Heart left ventricle (tissue), 16 donors: ENCODE measurements around the gene CPNE7. TPM values are rescaled to one million over a fixed set of nuclear protein-coding genes. Genes with fewer than 3 reads are reported as not detected.

ENCODE experiments used
- ATAC-seq, 4 donors: fragments of 200-7000 bp; cut with Tn5 transposase; one replicate each; pipeline ENCODE4 v1.9.1; 2020 to 2022; ENCODE audit warnings: moderate library complexity in 4 of 4, mild to moderate bottlenecking in 3 of 4, moderate number of reproducible peaks in 1 of 4
- DNase-seq, 5 donors: peaks; one replicate each; pipeline ENCODE4 v3.0.0-alpha.2; 2020
- H3K27ac ChIP-seq, 12 donors: fragments of 200-600 bp; sonication (generic) in 4 of 12; one replicate each; pipeline versions ENCODE4 v1.5.0 to v1.8.0; 2016 to 2022; ENCODE audit warnings: mild to moderate bottlenecking in 2 of 12
- H3K27me3 ChIP-seq, 9 donors: fragments of 200-600 bp; sonication (generic) in 2 of 9; one replicate each; pipeline versions ENCODE4 v1.5.1 to v1.8.0; 2016 to 2022; ENCODE audit warnings: mild to moderate bottlenecking in 3 of 9
- H3K36me3 ChIP-seq, 9 donors: fragments of 200-600 bp; sonication (generic) in 2 of 9; one replicate each; pipeline versions ENCODE4 v1.5.0 to v1.8.0; 2018 to 2022; ENCODE audit warnings: mild to moderate bottlenecking in 2 of 9
- H3K4me1 ChIP-seq, 12 donors: fragments of 200-600 bp; sonication (generic) in 4 of 12; one replicate each; pipeline versions ENCODE4 v1.5.0 to v1.8.0; 2016 to 2022; ENCODE audit warnings: mild to moderate bottlenecking in 3 of 12
- H3K4me3 ChIP-seq, 12 donors: fragments of 200-600 bp; sonication (generic) in 4 of 12; one replicate each; pipeline versions ENCODE4 v1.5.0 to v1.8.0; 2017 to 2022; ENCODE audit warnings: mild to moderate bottlenecking in 9 of 12, moderate library complexity in 4 of 12
- H3K9me3 ChIP-seq, 12 donors: fragments of 200-600 bp; sonication (generic) in 4 of 12; one replicate each; pipeline versions ENCODE4 v1.5.0 to v1.8.0; 2016 to 2022; ENCODE audit warnings: mild to moderate bottlenecking in 1 of 12
- POLR2A ChIP-seq, 2 donors: fragments of 450-650 bp; IDR thresholded peaks; one replicate each; pipeline ENCODE4 v1.6.1; 2017; ENCODE audit warnings: antibody characterized with exemption in 2 of 2, mild to moderate bottlenecking in 2 of 2, moderate library complexity in 2 of 2
- WGBS, 4 donors: extraction: QIAGEN DNeasy Blood & Tissue Kit in 2 of 4; methylation state at CpG; one replicate each; pipeline versions ENCODE4 v1.1.5 to v1.1.7; 2013 to 2018; 5-methylcytosine and 5-hydroxymethylcytosine counted together
- intact Hi-C, 10 donors: fragments of 100-400 bp; cut with DNase I; formaldehyde crosslinking; loops; one replicate each; pipeline versions ENCODE4 v1.11.1 to v1.14.2; 2022
- polyA plus RNA-seq, 2 donors: library from polyadenylated mRNA; stranded (reverse); fragments of 200-250 nt; gene quantifications; one replicate each; pipeline ENCODE4 v1.2.3, GENCODE V29; 2013
- total RNA-seq, 9 donors: library from RNA; depleted of rRNA in 2 of 9; stranded (reverse); fragments of >200 nt in 2 of 9; fragmentation: NEBNext Ultra II Directional in 3 of 9; extraction: Animal tissue kit (Norgen Biotek cat#: 25700) in 3 of 9; gene quantifications; one replicate each; pipeline versions ENCODE4 v1.1.0 to v1.2.4, GENCODE V29; 2016 to 2023
- TF ChIP-seq, protein P1 (sequence below), 12 donors: fragments of 200-600 bp; sonication (generic) in 4 of 12; IDR thresholded peaks; one replicate each; pipeline versions ENCODE4 v1.5.0 to v1.8.0; 2018 to 2022; ENCODE audit warnings: antibody characterized with exemption in 12 of 12, mild to moderate bottlenecking in 5 of 12
- donor health status: ischemic (EF 13 %, LVEDD 7.1; RV severe dilation, severe dysfunction).
- donor health status: healthy with polysubstance abuse.
- donor health status: DM: no; HTN: yes; CAD: no.
- donor health status: DM: no; HTN: no; CAD: no.
- donor health status: ischemic (EF 25% LVEDD 6.9; RV normal size, moderate dysfunction).
- donor health status: ischemic (EF 25% LVEDD 5.7; RV mildly dilated, moderate dysfunction).
- donor health status: healthy.
- donor health status: DM: yes; HTN: yes; CAD: no.
- donor health status: ischemic (EF 35%, LVEDD 5.7; RV mildly dilated, moderate dysfunction).
- donor health status: nonischemic (EF 11% LVEDD 7.7; RV severe dilation, severe dysfunction).
- donor health status: DM: yes; HTN: yes; CAD: no.
- donor health status: PGD.
- donor health status: ischemic (EF 29% LVEDD 5.4; RV normal size, mild dysfunction).
- donor health status: nonischemic (EF 23%, LVEDD 6.1; RV moderate dilation, normal function).

Gene CPNE7
- total and polyA plus RNA-seq, 11 donors = 0.20 to 0.50 TPM; not detected in 9

DNA sequence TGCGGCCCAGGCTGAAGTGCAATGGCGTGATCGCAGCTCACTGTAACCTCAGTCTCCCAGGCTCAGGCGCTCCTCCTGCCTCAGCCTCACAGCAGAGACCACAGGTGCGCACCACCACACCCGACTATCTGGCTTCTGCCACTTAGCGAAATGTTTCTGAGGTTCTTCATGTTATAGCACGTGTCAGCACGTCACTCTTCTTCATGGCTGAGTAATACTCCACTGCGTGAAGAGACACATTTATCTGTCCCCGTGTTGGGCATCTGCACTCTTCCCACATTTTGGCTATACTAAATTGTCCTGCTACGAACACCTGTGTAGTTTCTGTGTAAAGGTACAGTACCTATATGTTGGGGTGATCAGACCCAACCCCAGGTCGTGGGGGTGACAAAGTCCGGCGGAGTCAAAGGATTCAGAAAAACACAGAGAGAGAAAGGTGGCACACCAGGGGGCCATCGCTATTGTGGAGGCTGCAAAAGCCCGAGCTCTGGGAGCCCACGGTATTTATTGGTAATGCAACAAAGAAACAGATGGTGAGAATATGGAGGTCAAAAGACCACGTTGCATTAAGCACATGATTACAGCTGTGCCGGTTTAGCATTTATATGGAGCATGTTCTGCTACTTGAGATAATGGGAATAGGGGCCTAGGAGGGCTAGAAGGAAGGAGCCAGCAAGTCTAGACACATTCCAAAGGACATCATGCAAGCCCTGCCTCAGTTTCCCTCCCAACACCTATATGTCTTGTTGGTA, 37.0 kb downstream of the CPNE7 start:
- WGBS, 4 donors = 83 to 88% (median 86%) methylated on average over 20 of the region's 20 CpGs
- H3K27me3 ChIP-seq = peaks cover 0 to 30% (median 4%) of the 10 kb centered on the region in 9 donors

DNA sequence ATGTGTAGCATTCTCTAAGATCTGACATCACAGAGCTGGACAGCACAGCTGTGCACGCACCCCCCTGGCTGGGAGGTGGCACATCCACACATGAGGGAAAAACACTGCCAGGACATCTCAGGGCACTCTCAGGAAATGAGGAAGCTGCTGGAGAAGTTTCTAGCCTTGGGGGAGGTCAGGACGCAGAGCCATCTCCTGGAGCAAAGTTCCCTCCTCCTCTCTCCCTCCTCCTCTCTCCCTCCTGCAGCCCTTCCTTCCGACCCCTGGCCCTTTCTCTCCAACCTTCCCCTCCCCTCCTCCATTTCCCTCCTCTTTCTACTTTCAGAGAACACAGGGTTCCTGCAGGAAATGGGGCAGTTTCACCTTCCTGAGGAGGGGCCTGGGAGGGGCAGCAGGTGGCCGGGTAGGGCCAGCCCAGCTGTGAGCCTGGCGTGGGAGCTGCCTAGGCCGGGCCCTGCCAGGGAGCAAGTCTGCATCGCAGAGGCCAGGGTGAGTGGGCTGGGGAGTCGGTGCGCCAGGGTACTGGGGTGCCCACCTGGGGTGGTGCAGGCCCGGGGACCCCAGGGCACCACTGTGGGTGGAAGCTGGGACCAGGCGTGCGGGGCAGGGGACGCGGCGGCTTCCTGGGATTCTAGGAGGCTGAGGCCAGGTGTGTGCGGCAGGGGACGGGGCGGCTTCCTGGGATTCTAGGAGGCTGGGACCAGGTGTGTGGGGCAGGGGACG, 37.8 kb downstream of the CPNE7 start, which contains the start of gene DPEP1:
TSS of gene DPEP1 (plus strand) at position 412 of the 723 bp plus-strand sequence. CDS start 16,769 bp downstream, outside the sequence.
- Histone ChIP-seq H3K36me3 (no peaks in the 10 kb centered on the region), H3K4me3 (no peak within 1 kb of the TSS), H3K9me3 (no peaks in the 10 kb centered on the region), H3K4me1 (peaks cover 0 to 6% (median 0%) of the 10 kb centered on the region in 12 donors), H3K27ac (no peak within 1 kb of the TSS), H3K27me3 (peaks cover 0 to 30% (median 4%) of the 10 kb centered on the region in 9 donors)
- 54 to 70% (median 68%) methylated on average over 6 to 19 of the region's 19 CpGs for WGBS, 4 donors
- intact Hi-C loops = no loop called here
- no peak for DNase-seq
- ATAC-seq = no peak
- no peak for TF ChIP-seq POLR2A (IDR thresholded peaks at IDR 0.05)
- TF ChIP-seq, protein P1, sequence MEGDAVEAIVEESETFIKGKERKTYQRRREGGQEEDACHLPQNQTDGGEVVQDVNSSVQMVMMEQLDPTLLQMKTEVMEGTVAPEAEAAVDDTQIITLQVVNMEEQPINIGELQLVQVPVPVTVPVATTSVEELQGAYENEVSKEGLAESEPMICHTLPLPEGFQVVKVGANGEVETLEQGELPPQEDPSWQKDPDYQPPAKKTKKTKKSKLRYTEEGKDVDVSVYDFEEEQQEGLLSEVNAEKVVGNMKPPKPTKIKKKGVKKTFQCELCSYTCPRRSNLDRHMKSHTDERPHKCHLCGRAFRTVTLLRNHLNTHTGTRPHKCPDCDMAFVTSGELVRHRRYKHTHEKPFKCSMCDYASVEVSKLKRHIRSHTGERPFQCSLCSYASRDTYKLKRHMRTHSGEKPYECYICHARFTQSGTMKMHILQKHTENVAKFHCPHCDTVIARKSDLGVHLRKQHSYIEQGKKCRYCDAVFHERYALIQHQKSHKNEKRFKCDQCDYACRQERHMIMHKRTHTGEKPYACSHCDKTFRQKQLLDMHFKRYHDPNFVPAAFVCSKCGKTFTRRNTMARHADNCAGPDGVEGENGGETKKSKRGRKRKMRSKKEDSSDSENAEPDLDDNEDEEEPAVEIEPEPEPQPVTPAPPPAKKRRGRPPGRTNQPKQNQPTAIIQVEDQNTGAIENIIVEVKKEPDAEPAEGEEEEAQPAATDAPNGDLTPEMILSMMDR (IDR thresholded peaks at IDR 0.05) = no peak

More for the DNA sequence above, 37.0 kb downstream of the CPNE7 start:
- no peak for TF ChIP-seq POLR2A (IDR thresholded peaks at IDR 0.05)
- TF ChIP-seq, protein P1 (IDR thresholded peaks at IDR 0.05) = no peak
- H3K4me3 ChIP-seq = no peak overlapping the region
- ATAC-seq = no peak
- no peaks in the 10 kb centered on the region for H3K36me3 ChIP-seq
- no peaks in the 10 kb centered on the region for H3K9me3 ChIP-seq
- H3K27ac ChIP-seq = no peak overlapping the region
- peaks cover 0 to 6% (median 0%) of the 10 kb centered on the region in 12 donors for H3K4me1 ChIP-seq
- DNase-seq = no peak
- intact Hi-C loops = no loop called here

DNA sequence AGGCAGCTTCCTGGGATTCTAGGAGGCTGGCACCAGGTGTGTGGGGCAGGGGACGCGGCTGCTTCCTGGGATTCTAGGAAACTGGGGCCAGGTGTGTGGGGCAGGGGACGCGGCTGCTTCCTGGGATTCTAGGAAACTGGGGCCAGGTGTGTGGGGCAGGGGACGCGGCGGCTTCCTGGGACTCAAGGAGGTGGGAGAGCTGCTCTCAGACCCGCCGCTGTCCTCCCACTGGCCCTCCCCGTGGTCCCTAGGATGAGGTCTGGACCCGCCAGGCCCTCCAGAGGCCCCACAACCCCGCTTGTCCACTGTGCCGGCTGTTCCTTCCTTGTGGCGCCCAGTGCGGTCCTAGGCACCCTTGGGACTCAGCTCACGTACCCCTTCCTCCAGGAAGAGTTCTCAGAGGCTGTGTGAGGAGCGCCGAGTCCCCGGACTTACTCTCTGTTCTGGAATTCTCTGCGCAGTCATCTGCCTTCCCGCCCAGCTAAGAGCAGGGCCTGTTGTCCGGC, 38.4 kb downstream of the CPNE7 start:
- 78 to 91% (median 84%) methylated on average over 19 to 22 of the region's 22 CpGs for WGBS, 4 donors
- Histone ChIP-seq H3K27ac (no peak overlapping the region), H3K36me3 (no peaks in the 10 kb centered on the region), H3K9me3 (no peaks in the 10 kb centered on the region), H3K27me3 (peaks cover 0 to 30% (median 4%) of the 10 kb centered on the region in 9 donors), H3K4me1 (peaks cover 0 to 6% (median 0%) of the 10 kb centered on the region in 12 donors), H3K4me3 (no peak overlapping the region)
- intact Hi-C loops = no loop called here
- ATAC-seq (no peak), DNase-seq (no peak)
- TF ChIP-seq, protein P1 (IDR thresholded peaks at IDR 0.05) = no peak

DNA sequence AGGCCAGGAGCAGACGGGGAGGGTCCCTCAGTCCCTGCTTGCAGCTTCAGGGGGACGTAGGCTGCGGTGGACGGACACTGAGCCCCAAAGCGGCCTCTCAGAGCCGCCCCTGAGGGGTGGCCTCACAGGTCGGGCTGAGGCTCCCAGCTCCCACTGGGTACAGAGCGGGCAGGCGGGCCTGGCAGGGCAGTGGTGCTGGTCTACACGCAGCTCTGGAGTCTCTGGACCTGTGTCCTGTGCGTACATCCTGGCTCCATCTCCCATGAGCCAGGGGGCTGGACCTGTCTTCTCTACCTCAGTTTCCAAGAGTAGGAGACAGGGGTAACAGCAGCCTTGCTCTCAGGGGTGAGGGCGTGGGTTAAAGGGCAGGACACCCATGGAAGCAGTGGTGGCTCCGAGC, 39.6 kb downstream of the CPNE7 start:
- H3K27ac ChIP-seq = no peak overlapping the region
- ATAC-seq = peak in 1 of 4 donors; percentile 20
- no peaks in the 10 kb centered on the region for H3K36me3 ChIP-seq
- intact Hi-C loops = no loop called here
- 83 to 91% (median 83%) methylated on average over 7 to 13 of the region's 13 CpGs for WGBS, 4 donors
- H3K27me3 ChIP-seq = peaks cover 0 to 35% (median 4%) of the 10 kb centered on the region in 9 donors
- peaks cover 0 to 6% (median 0%) of the 10 kb centered on the region in 12 donors for H3K4me1 ChIP-seq
- H3K4me3 ChIP-seq = no peak overlapping the region
- TF ChIP-seq POLR2A (IDR thresholded peaks at IDR 0.05) = no peak
- TF ChIP-seq, protein P1 (IDR thresholded peaks at IDR 0.05) = no peak
- no peaks in the 10 kb centered on the region for H3K9me3 ChIP-seq
- DNase-seq = no peak
